Measurements from ENCODE around the gene GALNT4.

DNA sequence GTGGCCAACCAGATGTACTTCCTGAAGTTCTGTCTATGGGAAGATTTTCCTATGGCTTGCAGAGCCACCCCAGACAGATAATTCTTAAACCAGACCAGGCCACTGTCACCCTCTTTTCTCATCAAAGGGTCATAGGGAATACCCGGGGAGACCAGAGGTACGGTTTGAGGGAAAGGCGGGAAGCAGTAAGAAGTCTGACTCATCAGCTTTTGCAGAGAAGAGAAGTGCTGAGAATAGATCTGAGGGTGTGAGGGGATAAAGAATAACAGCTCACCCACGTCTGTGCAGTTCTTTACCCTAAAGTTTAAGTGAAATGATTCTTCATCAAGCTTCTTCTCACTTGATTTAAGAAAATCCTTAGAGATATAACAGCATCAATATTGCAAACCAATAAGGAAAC is 22.5 kb upstream of the GALNT4 start:
- no peak for TF ChIP-seq POLR2A (IDR thresholded peaks at IDR 0.05)
- TF ChIP-seq, protein P1, sequence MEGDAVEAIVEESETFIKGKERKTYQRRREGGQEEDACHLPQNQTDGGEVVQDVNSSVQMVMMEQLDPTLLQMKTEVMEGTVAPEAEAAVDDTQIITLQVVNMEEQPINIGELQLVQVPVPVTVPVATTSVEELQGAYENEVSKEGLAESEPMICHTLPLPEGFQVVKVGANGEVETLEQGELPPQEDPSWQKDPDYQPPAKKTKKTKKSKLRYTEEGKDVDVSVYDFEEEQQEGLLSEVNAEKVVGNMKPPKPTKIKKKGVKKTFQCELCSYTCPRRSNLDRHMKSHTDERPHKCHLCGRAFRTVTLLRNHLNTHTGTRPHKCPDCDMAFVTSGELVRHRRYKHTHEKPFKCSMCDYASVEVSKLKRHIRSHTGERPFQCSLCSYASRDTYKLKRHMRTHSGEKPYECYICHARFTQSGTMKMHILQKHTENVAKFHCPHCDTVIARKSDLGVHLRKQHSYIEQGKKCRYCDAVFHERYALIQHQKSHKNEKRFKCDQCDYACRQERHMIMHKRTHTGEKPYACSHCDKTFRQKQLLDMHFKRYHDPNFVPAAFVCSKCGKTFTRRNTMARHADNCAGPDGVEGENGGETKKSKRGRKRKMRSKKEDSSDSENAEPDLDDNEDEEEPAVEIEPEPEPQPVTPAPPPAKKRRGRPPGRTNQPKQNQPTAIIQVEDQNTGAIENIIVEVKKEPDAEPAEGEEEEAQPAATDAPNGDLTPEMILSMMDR (IDR thresholded peaks at IDR 0.05), result no peak

Data from right lobe of liver (tissue), 4 donors.